Measurements from ENCODE around the gene OVOL3.

OVOL3 gene

DNA sequence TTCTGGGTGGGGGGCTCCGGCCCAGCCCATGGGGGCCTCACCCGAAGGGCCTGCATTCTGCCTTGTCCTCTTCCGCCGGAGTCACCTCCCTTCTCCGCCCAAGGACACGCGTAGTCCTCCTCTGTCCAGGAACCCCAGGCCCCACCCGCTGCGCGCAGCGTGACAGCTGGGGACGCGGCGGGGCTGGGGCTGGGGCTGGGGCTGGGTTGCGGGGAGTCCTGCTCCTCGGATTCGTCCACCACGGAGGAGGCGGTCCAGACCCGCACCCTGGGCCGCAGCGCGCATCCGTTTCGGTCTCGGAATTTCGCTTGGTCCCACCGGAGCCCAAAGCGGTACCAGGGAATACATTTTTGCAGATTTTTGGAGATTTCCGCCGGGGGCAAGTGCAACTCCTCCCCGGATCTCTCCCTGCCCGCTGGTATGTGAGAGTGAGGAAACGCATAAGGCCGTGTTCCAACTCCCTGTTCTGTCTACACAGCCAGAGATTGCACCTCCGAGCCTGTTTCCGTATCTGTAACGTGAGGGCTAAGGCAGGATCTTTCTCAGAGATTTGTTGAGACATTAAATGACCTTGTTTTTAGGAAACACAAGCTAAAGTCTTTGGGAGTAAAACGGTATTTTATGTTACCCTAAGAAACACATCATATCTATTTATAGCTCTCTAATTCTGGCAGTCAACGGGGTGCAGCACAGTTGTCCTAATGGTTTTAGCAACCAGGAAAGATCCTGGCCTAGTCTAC is 41.6 kb downstream of the OVOL3 start, which contains the start of gene COX7A1:
TSS of gene COX7A1 (minus strand) at position 96 of the 740 bp plus-strand sequence. CDS start at position 56, 40 bp downstream.
- DNase-seq, result no peak
- H3K4me3 Mint-ChIP-seq, result no peak within 1 kb of the TSS

GRCh38 chr19:36153126-36153525 is 42.2 kb downstream of the OVOL3 start:
- H3K36me3 Mint-ChIP-seq (ENCODE audit: low read depth), result peaks cover 39% of the 10 kb centered on the region
- H3K27ac Mint-ChIP-seq, result no peak overlapping the region
- H3K27me3 Mint-ChIP-seq, result no peaks in the 10 kb centered on the region
- no peaks in the 10 kb centered on the region for H3K9me3 Mint-ChIP-seq
- no peak for DNase-seq
- peaks cover 3% of the 10 kb centered on the region for H3K4me1 Mint-ChIP-seq (ENCODE audit: low read depth)
- H3K4me3 Mint-ChIP-seq, result no peak overlapping the region

More for the DNA sequence above, 41.6 kb downstream of the OVOL3 start, which contains the start of gene COX7A1:
- H3K27ac Mint-ChIP-seq, result no peak within 1 kb of the TSS
- peaks cover 45% of the 10 kb centered on the region for H3K36me3 Mint-ChIP-seq (ENCODE audit: low read depth)
- no peaks in the 10 kb centered on the region for H3K27me3 Mint-ChIP-seq
- H3K4me1 Mint-ChIP-seq (ENCODE audit: low read depth), result peaks cover 3% of the 10 kb centered on the region
- no peaks in the 10 kb centered on the region for H3K9me3 Mint-ChIP-seq

DNA sequence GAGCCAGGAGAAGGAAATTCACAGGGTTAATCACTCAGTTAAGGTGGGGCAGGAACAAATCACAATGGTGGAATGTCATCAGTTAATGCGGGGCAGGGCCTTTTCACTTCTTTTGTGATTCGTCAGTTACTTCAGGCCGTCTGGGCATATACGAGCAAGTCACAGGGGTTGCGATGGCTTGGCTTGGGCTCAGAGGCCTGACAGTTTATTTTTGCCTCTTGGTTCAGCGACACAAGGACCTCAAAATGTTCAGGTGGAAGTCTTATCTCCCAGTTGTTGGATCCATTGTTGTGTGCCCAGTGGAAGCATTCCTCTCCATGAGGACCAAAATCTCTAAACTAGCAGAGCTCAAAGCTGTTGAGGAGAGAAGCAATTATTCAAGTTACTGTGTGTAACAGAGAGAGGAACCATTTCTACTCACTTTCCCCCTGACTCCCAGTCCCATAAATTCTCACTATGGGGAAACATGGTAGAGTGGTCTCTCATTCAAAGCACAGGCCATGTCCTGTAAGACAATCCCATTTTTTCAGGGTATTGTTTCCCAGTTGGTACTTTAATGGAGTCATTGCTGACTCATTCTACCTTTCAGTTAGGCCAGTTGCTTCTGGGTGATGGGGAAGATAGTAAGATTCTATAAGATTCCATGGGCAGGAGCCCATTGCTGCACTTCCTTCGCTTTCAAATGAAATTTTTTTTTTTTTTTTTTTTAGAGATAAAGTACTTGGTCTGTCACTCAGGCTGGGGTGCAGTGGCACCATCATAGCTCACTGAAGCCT is 50.1 kb downstream of the OVOL3 start:
- Mint-ChIP-seq H3K4me1 (ENCODE audit: low read depth) (no peaks in the 10 kb centered on the region), H3K27me3 (no peaks in the 10 kb centered on the region), H3K4me3 (no peak overlapping the region), H3K36me3 (ENCODE audit: low read depth) (peaks cover 3% of the 10 kb centered on the region), H3K27ac (no peak overlapping the region), H3K9me3 (no peaks in the 10 kb centered on the region)
- DNase-seq, result no peak

All from activated T-cell treated with anti-CD3 and anti-CD28 coated beads, Interleukin-2, amount 50 U/mL, for 24 hours (primary cell).